BLaER1 treated with 17β-estradiol and CSF1 and Interleukin-3, amounts not matched to agents 10 nM and 100 nM (cell line): ENCODE results near the gene PLCB1.

ENCODE experiments used
- H3K27ac ChIP-seq, 11 experiments: shearing (Covaris generic); formaldehyde crosslinking; 2 replicates each; pipeline ENCODE4 v1.8.1; 2022
- H3K27me3 ChIP-seq, 11 experiments: shearing (Covaris generic); formaldehyde crosslinking; 2 replicates each; pipeline ENCODE4 v1.8.1; 2022
- H3K36me3 ChIP-seq, 11 experiments: shearing (Covaris generic); formaldehyde crosslinking; 2 replicates each; pipeline ENCODE4 v1.8.1; 2022
- H3K4me1 ChIP-seq, 10 experiments: shearing (Covaris generic); formaldehyde crosslinking; 2 replicates each; pipeline ENCODE4 v1.8.1; 2022
- H3K4me2 ChIP-seq, 11 experiments: shearing (Covaris generic); formaldehyde crosslinking; 2 replicates each; pipeline ENCODE4 v1.8.1; 2022
- H3K4me3 ChIP-seq, 10 experiments: shearing (Covaris generic); formaldehyde crosslinking; 2 replicates each; pipeline ENCODE4 v1.8.1; 2022
- H3K9ac ChIP-seq, 11 experiments: shearing (Covaris generic); formaldehyde crosslinking; 2 replicates each; pipeline ENCODE4 v1.8.1; 2022
- H3K9me3 ChIP-seq, 11 experiments: shearing (Covaris generic); formaldehyde crosslinking; replicated peaks in 1 of 11; 2 replicates each; pipeline ENCODE4 v1.8.1; 2022
- H4K20me1 ChIP-seq, 11 experiments: shearing (Covaris generic); formaldehyde crosslinking; 2 replicates each; pipeline ENCODE4 v1.8.1; 2022
- Cebpa-rat ChIP-seq, 11 experiments: shearing (Covaris generic); IDR thresholded peaks; 2 replicates each; pipeline ENCODE4 v1.8.1; 2022

PLCB1 gene

GRCh38 chr20:8700756-8701155 is 568.7 kb downstream of the PLCB1 start:
- Histone ChIP-seq H3K4me2 (no peak overlapping the region), H3K9ac (no peak overlapping the region), H3K4me3 (no peak overlapping the region), H3K4me1 (no peaks in the 10 kb centered on the region), H4K20me1 (no peaks in the 10 kb centered on the region), H3K9me3 (no peaks in the 10 kb centered on the region), H3K27ac (no peak overlapping the region), H3K36me3 (peaks cover 0 to 7% (median 0%) of the 10 kb centered on the region in 11 experiments; a peak in 2 of 22 replicates), H3K27me3 (no peaks in the 10 kb centered on the region)
- no peak for TF ChIP-seq Cebpa-rat (IDR thresholded peaks at IDR 0.05)

GRCh38 chr20:8706961-8707700 is 575.1 kb downstream of the PLCB1 start:
- no peaks in the 10 kb centered on the region for H3K27me3 ChIP-seq
- no peak overlapping the region for H3K4me3 ChIP-seq
- no peak overlapping the region for H3K9ac ChIP-seq
- no peaks in the 10 kb centered on the region for H3K4me1 ChIP-seq
- no peaks in the 10 kb centered on the region for H3K9me3 ChIP-seq
- H4K20me1 ChIP-seq, result no peaks in the 10 kb centered on the region
- no peak overlapping the region for H3K27ac ChIP-seq
- H3K36me3 ChIP-seq, result peaks cover 0 to 10% (median 0%) of the 10 kb centered on the region in 11 experiments; a peak in 3 of 22 replicates
- H3K4me2 ChIP-seq, result no peak overlapping the region
- TF ChIP-seq Cebpa-rat (IDR thresholded peaks at IDR 0.05), result no peak

GRCh38 chr20:8709627-8710026 is 577.6 kb downstream of the PLCB1 start:
- Histone ChIP-seq H3K27me3 (no peaks in the 10 kb centered on the region), H3K9ac (no peak overlapping the region), H4K20me1 (no peaks in the 10 kb centered on the region), H3K27ac (no peak overlapping the region), H3K36me3 (peaks cover 0 to 17% (median 0%) of the 10 kb centered on the region in 11 experiments; a peak in 4 of 22 replicates), H3K4me2 (no peak overlapping the region), H3K9me3 (no peaks in the 10 kb centered on the region), H3K4me1 (no peaks in the 10 kb centered on the region), H3K4me3 (no peak overlapping the region)
- TF ChIP-seq Cebpa-rat (IDR thresholded peaks at IDR 0.05), result no peak

GRCh38 chr20:8711501-8711900 is 579.4 kb downstream of the PLCB1 start:
- Histone ChIP-seq H3K27me3 (no peaks in the 10 kb centered on the region), H3K4me3 (no peak overlapping the region)

GRCh38 chr20:8714206-8714605 is 582.1 kb downstream of the PLCB1 start:
- no peaks in the 10 kb centered on the region for H3K9me3 ChIP-seq
- H4K20me1 ChIP-seq, result no peaks in the 10 kb centered on the region
- H3K4me3 ChIP-seq, result no peak overlapping the region
- no peak overlapping the region for H3K9ac ChIP-seq
- H3K4me1 ChIP-seq, result no peaks in the 10 kb centered on the region
- H3K4me2 ChIP-seq, result no peak overlapping the region
- TF ChIP-seq Cebpa-rat (IDR thresholded peaks at IDR 0.05), result no peak
- H3K27me3 ChIP-seq, result no peaks in the 10 kb centered on the region
- H3K36me3 ChIP-seq, result peaks cover 0 to 23% (median 0%) of the 10 kb centered on the region in 11 experiments; a peak in 3 of 22 replicates
- H3K27ac ChIP-seq, result no peak overlapping the region

More at GRCh38 chr20:8711501-8711900, 579.4 kb downstream of the PLCB1 start:
- no peak overlapping the region for H3K27ac ChIP-seq
- H3K4me1 ChIP-seq, result no peaks in the 10 kb centered on the region
- H3K9me3 ChIP-seq, result no peaks in the 10 kb centered on the region
- H3K4me2 ChIP-seq, result no peak overlapping the region
- peaks cover 0 to 21% (median 0%) of the 10 kb centered on the region in 11 experiments; a peak in 3 of 22 replicates for H3K36me3 ChIP-seq
- H3K9ac ChIP-seq, result no peak overlapping the region
- TF ChIP-seq Cebpa-rat (IDR thresholded peaks at IDR 0.05), result no peak
- no peaks in the 10 kb centered on the region for H4K20me1 ChIP-seq

GRCh38 chr20:8718279-8718678 is 586.2 kb downstream of the PLCB1 start:
- Histone ChIP-seq H3K36me3 (peaks cover 0 to 10% (median 0%) of the 10 kb centered on the region in 11 experiments; a peak in 3 of 22 replicates), H3K4me3 (no peak overlapping the region), H3K4me2 (no peak overlapping the region), H3K27ac (no peak overlapping the region), H3K27me3 (no peaks in the 10 kb centered on the region), H3K9ac (no peak overlapping the region), H4K20me1 (no peaks in the 10 kb centered on the region), H3K9me3 (no peaks in the 10 kb centered on the region), H3K4me1 (no peaks in the 10 kb centered on the region)
- no peak for TF ChIP-seq Cebpa-rat (IDR thresholded peaks at IDR 0.05)

- Histone ChIP-seq H3K27me3 (no peaks in the 10 kb centered on the region), H3K4me3 (no peak overlapping the region), H4K20me1 (no peaks in the 10 kb centered on the region), H3K9ac (no peak overlapping the region), H3K4me2 (no peak overlapping the region), H3K9me3 (no peaks in the 10 kb centered on the region), H3K4me1 (no peaks in the 10 kb centered on the region), H3K36me3 (peaks cover 0 to 8% (median 0%) of the 10 kb centered on the region in 11 experiments; a peak in 1 of 22 replicates), H3K27ac (no peak overlapping the region)
- TF ChIP-seq Cebpa-rat (IDR thresholded peaks at IDR 0.05), result peak in 1 of 11 experiments; percentile 22; a peak in 1 of 22 replicates
Measured at GRCh38 chr20:8720089-8720488, 588.0 kb downstream of the PLCB1 start.

- Histone ChIP-seq H4K20me1 (no peaks in the 10 kb centered on the region), H3K4me3 (no peak overlapping the region), H3K4me1 (no peaks in the 10 kb centered on the region), H3K9ac (no peak overlapping the region), H3K36me3 (peaks cover 0 to 14% (median under 1%) of the 10 kb centered on the region in 11 experiments; a peak in 6 of 22 replicates), H3K4me2 (no peak overlapping the region), H3K27me3 (no peaks in the 10 kb centered on the region), H3K9me3 (peaks cover 0 to 3% (median 0%) of the 10 kb centered on the region in 11 experiments; a peak in 4 of 22 replicates), H3K27ac (no peak overlapping the region)
- TF ChIP-seq Cebpa-rat (IDR thresholded peaks at IDR 0.05), result no peak
Measured at GRCh38 chr20:8721098-8721497, 589.0 kb downstream of the PLCB1 start.

GRCh38 chr20:8722277-8722928 is 590.3 kb downstream of the PLCB1 start:
- Histone ChIP-seq H3K9me3 (peaks cover 0 to 8% (median 0%) of the 10 kb centered on the region in 11 experiments; a peak in 4 of 22 replicates), H3K27me3 (no peaks in the 10 kb centered on the region), H3K4me1 (no peaks in the 10 kb centered on the region), H3K4me3 (no peak overlapping the region), H4K20me1 (no peaks in the 10 kb centered on the region), H3K27ac (no peak overlapping the region), H3K4me2 (no peak overlapping the region), H3K9ac (no peak overlapping the region), H3K36me3 (peaks cover 0 to 17% (median 5%) of the 10 kb centered on the region in 11 experiments; a peak in 7 of 22 replicates)
- no peak for TF ChIP-seq Cebpa-rat (IDR thresholded peaks at IDR 0.05)
